Stimulated activated CD8-positive, alpha-beta memory T cell treated with anti-CD3 and anti-CD28 coated beads, Interleukin-4, amount 100 ng/mL, for 1 hour (primary cell): ENCODE results near the gene IBSP.

Experiments used
- DNase-seq, 2 donors: peaks; one replicate each; pipeline ENCODE4 v3.0.0-alpha.2; 2020; ENCODE audit warnings: low read depth in 2 of 2, low spot score in 1 of 2

IBSP gene

DNA sequence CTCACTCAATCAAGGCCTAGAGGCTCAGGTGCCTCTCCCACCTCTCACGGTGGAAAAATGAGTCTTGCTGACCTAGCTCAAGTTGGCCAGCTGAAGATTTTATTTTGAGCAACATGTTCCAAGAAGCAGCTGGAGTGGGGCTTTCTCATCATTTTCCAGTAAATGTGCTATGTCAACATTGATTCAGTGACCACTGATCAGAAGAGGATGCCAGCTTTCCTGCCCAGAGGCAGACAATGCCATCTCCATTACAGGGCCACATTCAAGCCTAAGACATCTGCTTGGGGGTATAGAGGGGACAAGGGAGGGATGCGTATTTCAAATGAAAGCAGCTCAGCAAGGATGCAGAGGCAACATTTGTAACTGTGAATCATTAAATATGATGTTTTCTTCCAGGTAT lies 36.4 kb downstream of the IBSP start:
- DNase-seq, result no peak

DNA sequence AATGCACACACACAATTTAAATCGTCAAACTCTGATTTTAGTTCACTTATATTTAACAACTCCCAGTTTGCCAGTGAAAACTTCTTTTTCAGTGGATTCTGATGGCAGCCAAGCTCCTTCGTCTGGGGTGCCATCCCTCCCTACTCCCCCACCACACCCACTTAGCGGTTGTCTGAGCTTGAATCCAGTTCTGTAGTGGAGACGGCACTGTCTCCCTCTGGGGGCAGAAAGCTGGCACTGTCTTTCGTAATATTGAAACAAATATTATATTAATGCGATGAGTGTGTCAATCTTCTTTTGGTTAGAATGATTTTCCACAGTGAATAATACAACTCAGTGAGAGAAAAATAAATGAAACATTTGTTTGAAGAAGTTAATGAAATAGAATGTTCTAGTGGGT lies 38.9 kb downstream of the IBSP start:
- no peak for DNase-seq

DNA sequence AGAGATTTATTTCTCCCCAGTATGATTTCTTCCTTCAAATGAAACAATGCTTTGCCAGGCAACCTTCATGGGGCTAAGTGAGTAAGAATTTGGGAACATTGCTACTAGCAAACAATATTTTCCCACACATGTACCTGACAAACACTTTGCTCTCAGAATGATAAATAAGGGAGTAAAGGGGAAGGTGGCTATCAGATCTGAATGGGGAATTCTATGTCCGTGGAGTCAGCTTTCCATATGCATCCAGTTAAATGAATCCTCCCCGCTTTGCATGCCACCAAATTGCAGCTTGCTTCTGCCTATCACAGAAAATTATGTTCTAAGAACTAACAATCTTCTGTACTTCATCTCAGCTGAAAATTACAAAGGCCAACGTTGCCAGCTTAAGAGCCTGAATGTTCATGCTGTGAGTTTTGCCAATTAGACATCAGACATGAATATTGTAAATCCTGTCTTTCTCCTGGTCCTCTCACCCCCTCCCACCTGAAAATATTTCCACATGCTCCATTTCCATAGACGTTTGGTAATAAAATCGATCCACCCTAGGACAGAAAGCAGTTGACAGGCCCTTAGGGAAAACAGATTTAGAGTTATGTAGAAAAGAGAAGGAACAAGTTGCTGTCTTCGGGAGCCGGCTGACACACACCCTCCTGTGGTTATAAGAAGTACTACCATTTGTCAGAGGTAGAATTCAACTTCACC lies 39.7 kb downstream of the IBSP start:
- no peak for DNase-seq

DNA sequence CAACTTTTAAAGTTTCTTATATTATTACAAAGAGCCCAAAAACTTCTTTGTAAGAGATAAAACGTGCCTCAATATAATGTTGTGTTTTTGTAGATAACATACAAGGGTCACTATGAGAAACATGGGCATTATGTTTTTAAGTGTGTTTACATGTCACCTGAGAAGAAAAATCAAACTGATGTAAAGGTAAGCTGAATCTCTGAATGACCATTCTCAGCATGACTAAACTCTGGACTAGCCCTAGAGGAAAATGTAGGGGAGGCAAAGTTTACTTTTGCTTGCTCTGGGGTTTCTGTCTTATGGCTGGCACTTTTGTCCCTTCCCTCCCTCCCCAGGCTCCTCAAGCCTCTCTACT lies 40.2 kb downstream of the IBSP start:
- no peak for DNase-seq

DNA sequence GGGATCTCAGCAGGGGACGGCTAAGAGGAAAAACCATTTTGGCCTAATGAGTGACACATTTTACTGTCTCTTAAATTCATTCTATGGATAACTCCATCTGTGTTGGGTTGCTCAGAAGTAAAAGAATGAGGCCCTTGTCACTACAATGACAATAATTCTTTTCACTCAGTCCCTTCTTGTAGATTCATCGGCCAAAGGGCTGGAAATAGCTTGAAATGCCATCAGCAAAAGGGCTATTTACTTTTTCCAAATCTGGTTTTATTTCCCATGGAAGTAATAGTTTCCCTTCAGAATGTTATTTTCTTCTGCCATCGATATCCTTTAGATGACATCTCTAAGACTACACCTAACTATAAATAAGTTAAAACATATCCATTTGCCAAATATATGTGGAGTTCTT lies 40.8 kb downstream of the IBSP start:
- no peak for DNase-seq

DNA sequence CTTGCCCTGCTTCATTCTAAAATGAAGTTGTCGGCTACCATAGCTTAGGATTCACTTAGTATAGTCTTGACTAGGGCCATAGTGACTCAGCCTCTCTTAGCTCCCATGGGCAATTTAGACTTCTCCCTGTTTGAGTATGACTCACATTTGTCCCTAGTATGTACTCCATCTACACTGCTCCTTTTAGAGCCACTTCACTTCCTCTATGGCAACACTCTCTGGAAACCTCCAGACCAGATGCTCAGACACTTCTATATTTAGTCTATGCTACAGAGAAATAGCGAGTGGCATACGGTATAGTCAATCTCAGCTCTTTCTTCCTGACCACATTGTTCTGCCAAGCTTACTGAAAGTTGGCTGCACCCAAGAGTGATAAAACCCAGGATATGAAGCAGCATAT lies 44.6 kb downstream of the IBSP start:
- no peak for DNase-seq

DNA sequence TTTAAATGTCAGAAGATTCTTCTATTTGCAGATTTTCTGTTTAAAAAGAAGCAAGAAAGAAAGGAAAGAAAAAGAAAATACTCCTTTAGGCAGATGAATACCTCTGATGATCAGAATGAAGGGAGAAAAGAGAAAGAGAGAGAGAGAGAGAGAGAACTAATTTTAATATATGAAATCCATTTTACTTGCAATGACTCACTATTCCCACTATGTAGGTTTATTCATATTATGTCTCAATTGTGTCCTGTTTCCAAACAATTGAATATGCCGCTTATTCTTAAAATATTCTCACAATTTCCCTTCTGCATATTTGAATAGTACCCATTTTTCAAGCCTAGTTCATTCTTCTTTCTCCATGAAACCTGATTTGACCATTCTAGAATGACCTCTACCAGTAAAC lies 45.1 kb downstream of the IBSP start:
- no peak for DNase-seq

DNA sequence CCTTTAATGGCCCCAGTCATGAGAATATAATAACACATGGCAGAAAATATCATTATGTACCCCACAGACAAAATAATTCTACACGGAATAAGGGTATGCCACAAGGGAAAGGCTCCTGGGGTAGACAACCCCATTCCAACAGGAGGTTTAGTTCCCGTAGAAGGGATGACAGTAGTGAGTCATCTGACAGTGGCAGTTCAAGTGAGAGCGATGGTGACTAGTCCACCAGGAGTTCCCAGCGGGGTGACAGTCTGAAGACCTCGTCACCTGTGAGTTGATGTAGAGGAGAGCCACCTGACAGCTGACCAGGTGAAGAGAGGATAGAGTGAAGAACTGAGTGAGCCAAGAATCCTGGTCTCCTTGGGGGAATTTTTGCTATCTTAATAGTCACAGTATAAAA lies 46.9 kb downstream of the IBSP start:
- no peak for DNase-seq

DNA sequence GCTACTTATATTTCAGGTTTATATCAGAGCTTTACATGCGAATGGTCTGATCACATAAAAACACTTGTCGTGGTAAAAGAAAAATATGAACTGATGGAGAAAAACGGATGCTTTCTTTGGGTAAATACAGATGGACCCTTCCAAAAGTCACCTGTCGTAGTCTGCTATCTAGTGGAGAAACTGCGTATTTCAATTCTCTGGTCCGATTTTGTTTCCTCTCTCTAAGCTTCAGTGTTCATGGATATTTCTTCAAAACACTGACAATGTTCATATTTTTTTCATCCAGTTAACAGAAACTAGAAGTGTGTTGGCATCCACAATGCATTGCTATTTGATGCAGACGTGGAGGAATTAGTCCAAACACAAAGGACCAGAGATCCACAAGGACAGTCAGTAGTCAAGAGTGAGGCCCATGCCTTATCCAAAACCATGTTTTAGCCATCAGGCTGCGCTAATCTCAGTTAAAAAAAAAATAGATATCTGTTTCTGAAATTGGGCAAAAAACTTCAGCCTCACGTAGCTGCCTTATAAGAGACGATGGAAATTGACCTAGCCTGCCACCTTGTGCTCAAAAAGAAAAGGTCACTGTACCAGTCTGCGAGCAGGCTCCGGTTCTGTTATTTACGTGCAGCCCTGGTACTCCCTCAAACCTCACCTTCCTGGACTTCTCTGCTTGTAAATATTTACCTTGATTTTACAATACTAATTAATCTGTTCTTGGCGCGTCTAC lies 49.4 kb downstream of the IBSP start:
- no peak for DNase-seq

DNA sequence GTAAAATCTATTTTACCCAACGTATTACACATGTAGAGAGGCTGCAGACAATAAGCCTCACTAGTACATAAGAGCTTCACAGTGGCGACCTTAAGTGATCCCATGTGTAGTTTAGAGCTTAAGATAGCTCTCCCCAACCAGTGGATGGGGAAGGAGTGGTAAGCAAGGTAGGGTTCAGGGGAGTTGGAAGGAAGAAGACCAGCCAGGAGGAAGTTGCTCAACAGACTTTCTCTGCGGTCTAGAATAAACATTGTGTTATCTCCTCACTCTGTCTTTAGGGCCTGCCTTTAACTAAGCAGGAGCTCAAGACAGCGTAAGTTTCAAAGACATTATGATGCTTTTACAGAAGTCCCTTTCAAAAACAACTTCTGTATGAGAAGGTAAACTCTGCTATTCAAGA lies 50.3 kb downstream of the IBSP start:
- no peak for DNase-seq

DNA sequence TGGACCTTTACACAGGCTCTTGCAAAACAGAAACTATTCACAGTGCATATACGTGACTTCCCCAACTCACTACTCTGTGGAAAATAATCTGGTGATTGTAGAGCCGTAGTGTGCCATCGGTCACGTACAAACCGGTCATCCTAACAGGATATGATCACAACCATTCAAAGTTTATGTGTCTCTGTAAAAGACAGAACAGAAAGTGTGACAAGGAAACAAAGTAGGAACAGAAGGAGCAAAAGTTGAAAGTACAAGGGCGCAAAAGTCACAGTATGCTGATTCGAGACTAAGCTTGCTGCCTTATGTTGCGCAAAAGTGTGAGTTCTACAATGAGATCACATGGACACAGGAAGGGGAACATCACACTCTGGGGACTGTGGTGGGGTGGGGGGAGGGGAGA lies 52.0 kb downstream of the IBSP start:
- DNase-seq, result no peak

DNA sequence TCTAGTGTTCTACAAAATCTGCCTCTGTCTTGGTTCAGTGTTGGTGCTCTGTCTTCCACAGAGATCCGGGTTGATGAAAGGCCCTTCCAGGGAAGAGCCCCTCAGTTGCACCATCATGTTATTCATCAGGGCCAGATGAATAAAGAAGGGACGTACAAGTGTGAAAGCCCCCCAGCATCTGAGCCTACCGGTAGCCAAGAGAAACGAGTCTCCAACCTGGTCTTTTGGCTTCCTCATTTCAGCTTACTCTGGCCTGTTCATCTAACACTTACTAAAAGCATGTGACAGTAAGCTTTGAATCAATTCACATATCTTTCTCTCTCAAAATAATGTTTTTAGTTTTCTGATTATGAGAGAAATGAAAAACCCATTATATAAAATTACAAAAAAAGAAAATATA lies 52.6 kb downstream of the IBSP start:
- DNase-seq, result no peak

DNA sequence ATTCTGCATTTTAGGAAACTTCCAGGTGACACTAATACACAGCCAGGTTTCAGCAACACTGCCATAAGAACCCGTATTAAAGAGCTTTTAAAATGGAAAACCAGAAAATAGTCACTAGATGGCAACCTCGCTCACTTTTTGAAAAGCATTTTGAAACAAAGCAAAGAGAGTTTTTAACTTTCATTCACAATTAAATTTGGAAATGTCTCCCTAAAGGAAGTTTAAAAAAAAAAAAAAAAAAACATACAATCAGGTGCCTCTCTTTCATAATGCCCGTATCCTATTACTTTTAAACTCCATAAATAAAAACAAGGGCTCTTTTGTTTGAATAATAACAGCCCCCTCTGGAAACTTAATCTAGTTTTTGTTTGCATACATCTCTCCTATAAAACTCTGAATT lies 53.8 kb downstream of the IBSP start:
- no peak for DNase-seq

DNA sequence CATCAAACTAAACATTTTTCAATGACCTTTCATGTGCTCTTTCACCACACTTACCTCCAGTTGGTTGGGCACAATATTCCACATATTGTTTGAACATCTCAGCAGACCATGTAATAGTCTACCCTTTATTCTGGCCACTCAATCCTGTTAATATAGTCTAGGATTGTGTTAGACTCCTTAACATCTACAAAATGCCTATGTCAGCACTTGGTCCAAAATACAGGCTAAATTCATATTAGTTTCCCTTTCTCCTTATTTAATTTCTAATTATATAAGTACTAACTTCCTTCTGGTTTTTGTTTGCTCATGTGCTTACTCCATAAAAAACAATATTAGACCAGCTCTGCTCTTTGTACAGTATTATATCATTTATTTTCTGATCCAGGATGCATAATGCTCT lies 54.5 kb downstream of the IBSP start:
- DNase-seq, result no peak

DNA sequence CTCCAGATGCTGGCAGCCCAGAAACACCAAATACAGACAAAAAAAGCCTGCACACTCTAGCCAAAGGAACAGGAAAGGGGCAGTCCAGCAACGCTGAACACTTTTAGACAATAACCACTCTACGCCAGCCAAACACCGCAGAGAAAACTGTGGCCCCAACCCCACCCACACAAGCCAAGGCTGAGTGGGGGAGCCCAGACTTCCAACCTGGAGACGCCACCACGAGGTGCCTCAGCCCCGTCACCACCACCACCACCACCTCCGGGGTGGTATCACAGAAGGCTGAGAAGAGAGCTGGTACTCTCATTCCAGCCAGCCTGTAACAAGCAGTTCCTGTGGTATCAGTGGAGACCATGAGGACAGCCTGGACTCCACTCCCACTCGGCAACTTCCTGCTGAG lies 56.2 kb downstream of the IBSP start:
- no peak for DNase-seq

DNA sequence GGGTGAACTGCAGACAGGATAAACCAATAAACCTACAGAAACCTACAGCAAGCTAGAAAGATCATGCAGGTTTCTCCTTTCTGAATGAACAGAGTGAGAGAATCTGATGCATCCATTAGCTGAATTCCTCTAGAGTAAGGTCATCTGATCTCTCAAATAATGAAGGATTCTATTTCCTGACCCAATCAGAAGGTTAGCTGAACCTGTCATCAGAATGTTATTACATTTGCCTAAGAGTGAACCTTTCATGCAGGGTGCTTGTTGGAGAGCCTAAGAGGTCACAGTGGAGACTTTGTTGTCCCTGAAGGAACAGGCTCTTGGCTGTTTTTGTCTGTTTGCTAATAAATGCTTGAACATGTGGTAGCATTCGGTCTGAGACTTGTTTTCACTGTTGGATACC lies 57.5 kb downstream of the IBSP start:
- no peak for DNase-seq

DNA sequence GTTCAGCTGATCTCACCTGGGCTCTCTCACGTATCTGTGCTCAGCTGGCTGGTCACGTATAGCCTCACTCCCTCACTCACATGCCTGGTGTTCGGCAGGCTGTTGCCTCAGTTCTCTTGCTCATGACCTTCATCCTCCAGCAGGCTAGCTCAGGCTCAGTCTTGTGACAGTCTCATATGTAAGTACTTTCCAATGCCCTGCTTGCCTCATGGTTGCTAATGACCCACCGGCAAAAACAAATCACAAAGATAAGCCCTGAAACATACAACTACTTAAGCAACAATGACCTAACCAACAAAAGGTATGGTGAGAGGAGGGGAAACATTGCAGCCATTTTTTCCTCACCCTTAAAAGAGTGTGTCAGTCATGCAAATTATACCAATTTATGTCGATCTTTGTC lies 58.4 kb downstream of the IBSP start:
- DNase-seq, result no peak
